ENCODE results near the gene ST6GAL1.
A peak's percentile ranks its signal among the peaks of the same experiment; 100 is the strongest.

Gene ST6GAL1

GRCh38 chr3:186929685-186930084 is 641 bp upstream of the ST6GAL1 start:
- H3K27me3 Mint-ChIP-seq = no peaks in the 10 kb centered on the region
- H3K36me3 Mint-ChIP-seq = no peaks in the 10 kb centered on the region
- H3K27ac Mint-ChIP-seq = peak overlapping the region; percentile 79
- no peaks in the 10 kb centered on the region for H3K9me3 Mint-ChIP-seq (ENCODE audit: low read depth)
- H3K4me3 Mint-ChIP-seq = peak overlapping the region; percentile 90
- H3K4me1 Mint-ChIP-seq (ENCODE audit: low read depth) = peaks cover 29% of the 10 kb centered on the region

- Mint-ChIP-seq H3K4me1 (ENCODE audit: low read depth) (peaks cover 33% of the 10 kb centered on the region), H3K36me3 (peaks cover 7% of the 10 kb centered on the region), H3K9me3 (ENCODE audit: low read depth) (no peaks in the 10 kb centered on the region), H3K27me3 (no peaks in the 10 kb centered on the region), H3K4me3 (peak overlapping the region; percentile 90), H3K27ac (peak overlapping the region; percentile 95)
Observed at GRCh38 chr3:186930641-186931531, 560 bp downstream of the ST6GAL1 start.

GRCh38 chr3:186931532-186932280 is 1.4 kb downstream of the ST6GAL1 start:
- Mint-ChIP-seq H3K9me3 (ENCODE audit: low read depth) (no peaks in the 10 kb centered on the region), H3K36me3 (peaks cover 7% of the 10 kb centered on the region), H3K4me3 (peak overlapping the region; percentile 90), H3K27ac (peak overlapping the region; percentile 95), H3K4me1 (ENCODE audit: low read depth) (peaks cover 34% of the 10 kb centered on the region), H3K27me3 (no peaks in the 10 kb centered on the region)

- H3K4me1 Mint-ChIP-seq (ENCODE audit: low read depth) = peaks cover 40% of the 10 kb centered on the region
- H3K9me3 Mint-ChIP-seq (ENCODE audit: low read depth) = no peaks in the 10 kb centered on the region
- H3K27me3 Mint-ChIP-seq = no peaks in the 10 kb centered on the region
- peak overlapping the region; percentile 90 for H3K4me3 Mint-ChIP-seq
- H3K27ac Mint-ChIP-seq = peak overlapping the region; percentile 95
- H3K36me3 Mint-ChIP-seq = peaks cover 9% of the 10 kb centered on the region
Observed at GRCh38 chr3:186932281-186933181, 2.2 kb downstream of the ST6GAL1 start.

- Mint-ChIP-seq H3K4me3 (no peak overlapping the region), H3K9me3 (ENCODE audit: low read depth) (no peaks in the 10 kb centered on the region), H3K36me3 (peaks cover 9% of the 10 kb centered on the region), H3K27ac (no peak overlapping the region), H3K27me3 (no peaks in the 10 kb centered on the region), H3K4me1 (ENCODE audit: low read depth) (peaks cover 48% of the 10 kb centered on the region)
Observed at GRCh38 chr3:186933816-186934215, 3.5 kb downstream of the ST6GAL1 start.

GRCh38 chr3:186935133-186935532 is 4.8 kb downstream of the ST6GAL1 start:
- Mint-ChIP-seq H3K9me3 (ENCODE audit: low read depth) (no peaks in the 10 kb centered on the region), H3K27ac (peak overlapping the region; percentile 46), H3K27me3 (no peaks in the 10 kb centered on the region), H3K4me1 (ENCODE audit: low read depth) (peaks cover 50% of the 10 kb centered on the region), H3K4me3 (peak overlapping the region; percentile 58), H3K36me3 (peaks cover 9% of the 10 kb centered on the region)

GRCh38 chr3:186937017-186937875 is 6.9 kb downstream of the ST6GAL1 start:
- peaks cover 9% of the 10 kb centered on the region for H3K36me3 Mint-ChIP-seq
- peaks cover 55% of the 10 kb centered on the region for H3K4me1 Mint-ChIP-seq (ENCODE audit: low read depth)
- no peak overlapping the region for H3K27ac Mint-ChIP-seq
- H3K27me3 Mint-ChIP-seq = no peaks in the 10 kb centered on the region
- H3K4me3 Mint-ChIP-seq = no peak overlapping the region
- H3K9me3 Mint-ChIP-seq (ENCODE audit: low read depth) = no peaks in the 10 kb centered on the region

GRCh38 chr3:186938716-186939115 is 8.4 kb downstream of the ST6GAL1 start:
- H3K4me3 Mint-ChIP-seq = no peak overlapping the region

GRCh38 chr3:186939536-186939935 is 9.2 kb downstream of the ST6GAL1 start:
- H3K4me1 Mint-ChIP-seq (ENCODE audit: low read depth) = peaks cover 45% of the 10 kb centered on the region
- H3K36me3 Mint-ChIP-seq = peaks cover 16% of the 10 kb centered on the region
- H3K27ac Mint-ChIP-seq = no peak overlapping the region
- no peak overlapping the region for H3K4me3 Mint-ChIP-seq
- H3K9me3 Mint-ChIP-seq (ENCODE audit: low read depth) = no peaks in the 10 kb centered on the region
- H3K27me3 Mint-ChIP-seq = no peaks in the 10 kb centered on the region

More at GRCh38 chr3:186938716-186939115, 8.4 kb downstream of the ST6GAL1 start:
- no peaks in the 10 kb centered on the region for H3K27me3 Mint-ChIP-seq
- H3K36me3 Mint-ChIP-seq = peaks cover 9% of the 10 kb centered on the region
- H3K4me1 Mint-ChIP-seq (ENCODE audit: low read depth) = peaks cover 43% of the 10 kb centered on the region
- H3K27ac Mint-ChIP-seq = peak overlapping the region; percentile 59
- no peaks in the 10 kb centered on the region for H3K9me3 Mint-ChIP-seq (ENCODE audit: low read depth)

GRCh38 chr3:186940967-186941366 is 10.6 kb downstream of the ST6GAL1 start:
- H3K9me3 Mint-ChIP-seq (ENCODE audit: low read depth) = no peaks in the 10 kb centered on the region
- peak overlapping the region; percentile 50 for H3K27ac Mint-ChIP-seq
- peaks cover 41% of the 10 kb centered on the region for H3K4me1 Mint-ChIP-seq (ENCODE audit: low read depth)
- H3K4me3 Mint-ChIP-seq = no peak overlapping the region
- no peaks in the 10 kb centered on the region for H3K27me3 Mint-ChIP-seq
- peaks cover 13% of the 10 kb centered on the region for H3K36me3 Mint-ChIP-seq

GRCh38 chr3:186942168-186942567 is 11.8 kb downstream of the ST6GAL1 start:
- no peak overlapping the region for H3K4me3 Mint-ChIP-seq
- H3K27me3 Mint-ChIP-seq = no peaks in the 10 kb centered on the region
- peaks cover 46% of the 10 kb centered on the region for H3K4me1 Mint-ChIP-seq (ENCODE audit: low read depth)
- no peak overlapping the region for H3K27ac Mint-ChIP-seq
- H3K36me3 Mint-ChIP-seq = peaks cover 13% of the 10 kb centered on the region
- no peaks in the 10 kb centered on the region for H3K9me3 Mint-ChIP-seq (ENCODE audit: low read depth)

- H3K27me3 Mint-ChIP-seq = no peaks in the 10 kb centered on the region
- no peaks in the 10 kb centered on the region for H3K9me3 Mint-ChIP-seq (ENCODE audit: low read depth)
- H3K4me1 Mint-ChIP-seq (ENCODE audit: low read depth) = peaks cover 50% of the 10 kb centered on the region
- no peak overlapping the region for H3K4me3 Mint-ChIP-seq
- no peak overlapping the region for H3K27ac Mint-ChIP-seq
- H3K36me3 Mint-ChIP-seq = peaks cover 14% of the 10 kb centered on the region
Observed at GRCh38 chr3:186945255-186945823, 15.0 kb downstream of the ST6GAL1 start.

- Mint-ChIP-seq H3K4me3 (no peak overlapping the region), H3K4me1 (ENCODE audit: low read depth) (peaks cover 51% of the 10 kb centered on the region), H3K27ac (no peak overlapping the region), H3K36me3 (peaks cover 21% of the 10 kb centered on the region), H3K9me3 (ENCODE audit: low read depth) (no peaks in the 10 kb centered on the region), H3K27me3 (no peaks in the 10 kb centered on the region)
Observed at GRCh38 chr3:186946756-186947375, 16.5 kb downstream of the ST6GAL1 start.
